Measurements from ENCODE around the gene ZNF438.

The ZNF438 gene

DNA sequence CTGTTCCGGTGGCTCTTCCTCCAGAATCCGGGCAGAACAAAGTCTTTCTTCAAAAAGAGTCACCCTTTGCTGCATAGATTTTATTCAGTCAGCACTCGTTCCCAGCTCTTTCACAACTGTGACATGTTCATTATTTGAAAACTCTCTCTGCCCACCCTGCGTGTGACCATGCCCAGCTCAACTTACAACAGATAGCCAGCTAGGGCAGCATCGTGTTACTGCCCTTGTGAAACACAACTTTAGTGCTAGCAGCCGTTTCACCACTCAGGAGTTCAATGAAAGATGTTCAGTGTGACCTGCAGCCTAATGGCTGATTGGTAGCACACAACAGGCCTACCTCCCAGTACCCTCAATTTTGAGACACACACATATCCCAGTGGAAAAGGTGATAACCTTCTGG lies 57.9 kb downstream of the ZNF438 start:
- Histone ChIP-seq H3K4me3 (IDR thresholded peaks at IDR 0.05; ENCODE audit: insufficient read depth, low read depth, low read length) (no peak overlapping the region), H3K27ac (no peak overlapping the region), H3K36me3 (ENCODE audit: insufficient read depth) (no peaks in the 10 kb centered on the region), H3K79me2 (ENCODE audit: insufficient read depth, low read depth) (no peaks in the 10 kb centered on the region), H3K4me2 (no peak overlapping the region), H3K4me1 (ENCODE audit: low read depth, poor library complexity, severe bottlenecking) (no peaks in the 10 kb centered on the region), H4K20me1 (ENCODE audit: insufficient read depth) (no peaks in the 10 kb centered on the region), H2AFZ (ENCODE audit: low read depth) (no peak overlapping the region), H3K27me3 (ENCODE audit: insufficient read depth, low read depth) (no peaks in the 10 kb centered on the region), H3K9ac (no peak overlapping the region)
- TF ChIP-seq, protein P1, sequence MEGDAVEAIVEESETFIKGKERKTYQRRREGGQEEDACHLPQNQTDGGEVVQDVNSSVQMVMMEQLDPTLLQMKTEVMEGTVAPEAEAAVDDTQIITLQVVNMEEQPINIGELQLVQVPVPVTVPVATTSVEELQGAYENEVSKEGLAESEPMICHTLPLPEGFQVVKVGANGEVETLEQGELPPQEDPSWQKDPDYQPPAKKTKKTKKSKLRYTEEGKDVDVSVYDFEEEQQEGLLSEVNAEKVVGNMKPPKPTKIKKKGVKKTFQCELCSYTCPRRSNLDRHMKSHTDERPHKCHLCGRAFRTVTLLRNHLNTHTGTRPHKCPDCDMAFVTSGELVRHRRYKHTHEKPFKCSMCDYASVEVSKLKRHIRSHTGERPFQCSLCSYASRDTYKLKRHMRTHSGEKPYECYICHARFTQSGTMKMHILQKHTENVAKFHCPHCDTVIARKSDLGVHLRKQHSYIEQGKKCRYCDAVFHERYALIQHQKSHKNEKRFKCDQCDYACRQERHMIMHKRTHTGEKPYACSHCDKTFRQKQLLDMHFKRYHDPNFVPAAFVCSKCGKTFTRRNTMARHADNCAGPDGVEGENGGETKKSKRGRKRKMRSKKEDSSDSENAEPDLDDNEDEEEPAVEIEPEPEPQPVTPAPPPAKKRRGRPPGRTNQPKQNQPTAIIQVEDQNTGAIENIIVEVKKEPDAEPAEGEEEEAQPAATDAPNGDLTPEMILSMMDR (conservative IDR thresholded peaks at IDR 0.05; ENCODE audit: low read depth, low read length) = no peak

DNA sequence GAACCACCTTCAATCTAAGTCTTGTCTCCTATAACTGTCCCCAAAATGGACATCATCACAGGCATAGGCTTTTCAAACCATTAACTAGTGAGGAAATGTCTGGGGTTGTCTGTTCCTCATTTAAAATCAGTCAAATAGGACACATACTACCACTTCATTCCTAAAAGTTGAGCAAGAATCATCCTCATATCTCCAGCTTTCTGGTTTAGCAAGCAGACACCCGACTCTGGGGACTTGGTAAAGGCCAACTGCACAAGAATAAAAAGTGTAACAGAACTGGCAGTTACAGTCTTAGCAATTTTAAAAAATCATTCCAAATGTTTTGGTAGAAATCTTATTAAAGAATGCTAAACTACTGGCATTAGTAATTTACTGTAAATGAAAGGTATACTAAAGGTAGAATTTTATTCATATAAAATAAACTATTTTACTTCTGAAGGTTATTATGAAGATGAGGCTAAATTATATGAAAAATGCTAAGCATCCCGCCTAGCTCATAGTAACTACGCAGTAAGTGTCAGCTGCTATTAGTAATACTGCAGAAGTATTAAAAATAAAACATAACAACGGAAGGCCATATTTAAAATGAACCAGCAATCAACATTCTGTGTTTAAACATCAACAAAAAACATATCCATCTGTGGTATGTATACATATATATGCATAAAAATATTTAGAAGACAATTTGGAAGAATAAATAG lies 60.8 kb downstream of the ZNF438 start:
- no peaks in the 10 kb centered on the region for H3K4me1 ChIP-seq (ENCODE audit: low read depth, poor library complexity, severe bottlenecking)
- no peak overlapping the region for H3K27ac ChIP-seq
- H3K79me2 ChIP-seq (ENCODE audit: insufficient read depth, low read depth) = no peaks in the 10 kb centered on the region
- H2AFZ ChIP-seq (ENCODE audit: low read depth) = no peak overlapping the region
- H3K36me3 ChIP-seq (ENCODE audit: insufficient read depth) = no peaks in the 10 kb centered on the region
- TF ChIP-seq, protein P1 (conservative IDR thresholded peaks at IDR 0.05; ENCODE audit: low read depth, low read length) = no peak
- H3K27me3 ChIP-seq (ENCODE audit: insufficient read depth, low read depth) = no peaks in the 10 kb centered on the region
- H3K9ac ChIP-seq = no peak overlapping the region
- H3K4me2 ChIP-seq = no peak overlapping the region
- no peaks in the 10 kb centered on the region for H4K20me1 ChIP-seq (ENCODE audit: insufficient read depth)
- no peak overlapping the region for H3K4me3 ChIP-seq (IDR thresholded peaks at IDR 0.05; ENCODE audit: insufficient read depth, low read depth, low read length)

DNA sequence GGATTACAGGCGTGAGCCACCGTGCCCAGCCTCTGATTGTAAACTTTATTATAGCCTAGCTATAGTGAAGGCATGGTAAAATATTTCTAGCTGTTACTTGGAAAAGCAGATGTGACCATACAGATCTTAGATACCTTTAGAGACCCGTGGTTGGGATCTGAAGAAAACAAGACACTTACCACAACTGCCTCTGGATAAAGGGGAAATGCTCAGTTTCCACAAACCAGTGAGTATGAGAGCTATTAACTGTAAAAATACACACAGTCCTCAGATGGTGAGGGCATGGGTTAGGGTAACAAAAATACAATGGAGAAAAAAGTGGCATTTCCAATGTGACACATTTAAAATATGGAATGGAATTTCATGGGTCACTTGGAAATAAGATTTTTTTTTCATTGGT lies 63.0 kb downstream of the ZNF438 start:
- no peaks in the 10 kb centered on the region for H3K79me2 ChIP-seq (ENCODE audit: insufficient read depth, low read depth)
- no peak overlapping the region for H3K4me2 ChIP-seq
- H3K9ac ChIP-seq = no peak overlapping the region

GRCh38 chr10:30967650-30968410 lies 63.8 kb downstream of the ZNF438 start:
- Histone ChIP-seq H3K79me2 (ENCODE audit: insufficient read depth, low read depth) (no peaks in the 10 kb centered on the region), H2AFZ (ENCODE audit: low read depth) (no peak overlapping the region), H3K9ac (no peak overlapping the region), H4K20me1 (ENCODE audit: insufficient read depth) (no peaks in the 10 kb centered on the region), H3K4me1 (ENCODE audit: low read depth, poor library complexity, severe bottlenecking) (no peaks in the 10 kb centered on the region), H3K4me2 (no peak overlapping the region), H3K27me3 (ENCODE audit: insufficient read depth, low read depth) (no peaks in the 10 kb centered on the region), H3K27ac (no peak overlapping the region), H3K4me3 (IDR thresholded peaks at IDR 0.05; ENCODE audit: insufficient read depth, low read depth, low read length) (no peak overlapping the region), H3K36me3 (ENCODE audit: insufficient read depth) (no peaks in the 10 kb centered on the region)
- TF ChIP-seq, protein P1 (conservative IDR thresholded peaks at IDR 0.05; ENCODE audit: low read depth, low read length) = no peak

More for the DNA sequence above, 63.0 kb downstream of the ZNF438 start:
- H3K36me3 ChIP-seq (ENCODE audit: insufficient read depth) = no peaks in the 10 kb centered on the region
- no peaks in the 10 kb centered on the region for H3K4me1 ChIP-seq (ENCODE audit: low read depth, poor library complexity, severe bottlenecking)
- no peak overlapping the region for H3K27ac ChIP-seq
- no peaks in the 10 kb centered on the region for H4K20me1 ChIP-seq (ENCODE audit: insufficient read depth)
- H3K4me3 ChIP-seq (IDR thresholded peaks at IDR 0.05; ENCODE audit: insufficient read depth, low read depth, low read length) = no peak overlapping the region
- TF ChIP-seq, protein P1 (conservative IDR thresholded peaks at IDR 0.05; ENCODE audit: low read depth, low read length) = no peak
- H3K27me3 ChIP-seq (ENCODE audit: insufficient read depth, low read depth) = no peaks in the 10 kb centered on the region
- no peak overlapping the region for H2AFZ ChIP-seq (ENCODE audit: low read depth)
